Measurements from ENCODE around the gene SYNGR3.

DNA sequence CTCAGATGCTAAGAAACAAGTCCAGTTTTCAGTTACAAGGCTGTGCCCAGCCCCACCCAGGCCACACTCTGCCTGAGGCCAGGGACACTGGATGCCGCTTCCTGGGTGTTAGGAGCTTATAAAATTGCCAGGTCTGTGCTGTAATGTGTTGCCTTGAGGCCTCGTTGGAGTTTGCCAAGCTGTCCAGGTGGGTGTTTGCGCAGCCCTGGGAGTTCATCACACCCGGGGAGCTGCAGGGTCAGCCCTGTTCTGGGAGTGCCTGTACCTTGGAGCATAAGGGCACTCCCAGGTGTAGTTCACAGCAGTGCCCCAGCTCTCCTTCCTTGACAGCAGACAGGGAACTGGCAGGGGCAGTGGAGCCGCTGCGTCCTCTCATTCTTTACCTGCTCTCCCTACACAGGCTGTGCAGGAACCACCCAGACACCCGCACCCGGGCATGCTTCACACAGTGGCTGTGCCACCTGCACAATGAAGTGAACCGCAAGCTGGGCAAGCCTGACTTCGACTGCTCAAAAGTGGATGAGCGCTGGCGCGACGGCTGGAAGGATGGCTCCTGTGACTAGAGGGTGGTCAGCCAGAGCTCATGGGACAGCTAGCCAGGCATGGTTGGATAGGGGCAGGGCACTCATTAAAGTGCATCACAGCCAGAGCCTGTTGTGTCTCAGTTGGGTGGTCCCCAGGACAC, 4.2 kb upstream of the SYNGR3 start:
- TF ChIP-seq POLR2AphosphoS5 (IDR thresholded peaks at IDR 0.05; ENCODE audit: low read depth, low read length) (no peak), FOXP2 (optimal IDR thresholded peaks at IDR 0.05; ENCODE audit: borderline replicate concordance, extremely low read depth, extremely low read length, insufficient read depth) (no peak), TAF1 (IDR thresholded peaks at IDR 0.05; ENCODE audit: borderline replicate concordance, insufficient read depth, low read length) (no peak), SIN3A (IDR thresholded peaks at IDR 0.05; ENCODE audit: borderline replicate concordance, insufficient read depth, low read length) (no peak)
- TF ChIP-seq, protein P1, sequence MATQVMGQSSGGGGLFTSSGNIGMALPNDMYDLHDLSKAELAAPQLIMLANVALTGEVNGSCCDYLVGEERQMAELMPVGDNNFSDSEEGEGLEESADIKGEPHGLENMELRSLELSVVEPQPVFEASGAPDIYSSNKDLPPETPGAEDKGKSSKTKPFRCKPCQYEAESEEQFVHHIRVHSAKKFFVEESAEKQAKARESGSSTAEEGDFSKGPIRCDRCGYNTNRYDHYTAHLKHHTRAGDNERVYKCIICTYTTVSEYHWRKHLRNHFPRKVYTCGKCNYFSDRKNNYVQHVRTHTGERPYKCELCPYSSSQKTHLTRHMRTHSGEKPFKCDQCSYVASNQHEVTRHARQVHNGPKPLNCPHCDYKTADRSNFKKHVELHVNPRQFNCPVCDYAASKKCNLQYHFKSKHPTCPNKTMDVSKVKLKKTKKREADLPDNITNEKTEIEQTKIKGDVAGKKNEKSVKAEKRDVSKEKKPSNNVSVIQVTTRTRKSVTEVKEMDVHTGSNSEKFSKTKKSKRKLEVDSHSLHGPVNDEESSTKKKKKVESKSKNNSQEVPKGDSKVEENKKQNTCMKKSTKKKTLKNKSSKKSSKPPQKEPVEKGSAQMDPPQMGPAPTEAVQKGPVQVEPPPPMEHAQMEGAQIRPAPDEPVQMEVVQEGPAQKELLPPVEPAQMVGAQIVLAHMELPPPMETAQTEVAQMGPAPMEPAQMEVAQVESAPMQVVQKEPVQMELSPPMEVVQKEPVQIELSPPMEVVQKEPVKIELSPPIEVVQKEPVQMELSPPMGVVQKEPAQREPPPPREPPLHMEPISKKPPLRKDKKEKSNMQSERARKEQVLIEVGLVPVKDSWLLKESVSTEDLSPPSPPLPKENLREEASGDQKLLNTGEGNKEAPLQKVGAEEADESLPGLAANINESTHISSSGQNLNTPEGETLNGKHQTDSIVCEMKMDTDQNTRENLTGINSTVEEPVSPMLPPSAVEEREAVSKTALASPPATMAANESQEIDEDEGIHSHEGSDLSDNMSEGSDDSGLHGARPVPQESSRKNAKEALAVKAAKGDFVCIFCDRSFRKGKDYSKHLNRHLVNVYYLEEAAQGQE (IDR thresholded peaks at IDR 0.05; ENCODE audit: insufficient read depth in 1 of 2, low read depth in 2 of 2, low read length in 2 of 2), result no peak

Data from PFSK-1 (cell line).